ENCODE measurements around the gene IL11. TPM values are rescaled to one million over a fixed set of nuclear protein-coding genes. Genes with fewer than 3 reads are reported as not detected.

IL11 gene
- total and polyA plus RNA-seq, 7 donors = 0.06 TPM; not detected in 6

DNA sequence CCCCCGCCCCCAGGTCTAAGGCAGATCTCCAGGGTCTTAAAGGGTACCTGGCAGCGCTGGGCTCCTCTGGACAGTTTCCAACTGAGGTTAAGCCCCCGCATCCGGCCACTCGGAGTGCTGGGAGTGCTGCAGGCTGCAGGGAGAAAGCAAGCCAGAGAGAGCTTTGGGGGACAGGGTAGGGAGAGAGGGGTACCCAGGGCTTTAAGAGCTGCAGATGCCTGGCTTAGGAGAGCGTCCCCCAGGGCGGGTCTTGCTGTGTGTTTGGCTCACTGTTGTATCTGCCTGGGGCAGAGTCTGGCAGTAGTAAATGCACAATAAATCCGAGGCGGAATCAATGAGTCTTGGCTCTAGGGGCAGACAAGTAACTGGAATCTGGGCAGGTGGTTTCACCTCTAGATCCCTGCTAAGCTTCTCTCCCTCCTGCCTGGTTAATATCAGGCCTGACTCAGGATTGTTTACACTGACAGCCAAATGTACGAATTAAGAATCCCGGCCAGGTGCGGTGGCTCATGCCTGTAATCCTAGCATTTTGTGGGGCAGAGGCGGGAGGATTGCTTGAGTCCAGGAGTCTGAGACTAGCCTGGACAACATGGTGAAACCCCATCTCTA, 14.9 kb downstream of the IL11 start:
- H3K27me3 ChIP-seq (ENCODE audit: insufficient read depth in 3 of 3, low read length in 2 of 3) = peaks cover 0 to 64% (median 26%) of the 10 kb centered on the region in 3 donors
- WGBS, 3 donors = 12 to 18% (median 14%) methylated on average over 10 to 13 of the region's 13 CpGs
- intact Hi-C loops (cut with DNase I) = no loop called here

DNA sequence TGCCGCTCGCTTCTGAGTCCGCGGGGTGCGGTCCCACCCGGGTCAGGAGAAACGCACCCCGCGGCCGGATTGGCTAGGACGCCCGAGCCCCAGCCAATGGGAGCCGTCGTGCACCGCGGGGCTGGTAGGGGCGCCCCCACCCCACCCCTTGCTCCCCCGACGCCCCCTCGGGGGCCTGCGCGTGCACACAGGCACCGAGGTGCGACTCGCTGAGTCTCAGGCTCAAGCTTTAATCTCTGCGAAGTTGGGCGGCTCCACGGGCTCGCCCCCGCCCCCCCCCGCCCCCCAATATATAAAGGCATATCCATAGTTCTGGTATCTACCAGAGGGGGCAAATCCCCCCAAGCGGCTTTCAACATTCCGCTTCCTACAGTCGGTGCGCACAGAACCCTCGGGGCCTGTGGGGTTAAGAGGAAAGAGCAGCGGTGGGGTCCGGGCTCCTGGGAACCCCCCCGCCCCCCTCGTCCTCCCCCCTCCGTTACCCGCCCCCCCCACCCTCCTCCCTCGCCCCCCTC, 15.5 kb downstream of the IL11 start, which contains the start of gene COX6B2:
Gene COX6B2, minus strand, starts transcription at position 22 of the 515 bp plus-strand sequence. CDS start 198 bp downstream, outside the sequence.
- peak within 1 kb of the TSS; percentile 60 for H3K4me3 ChIP-seq
- H3K9me3 ChIP-seq = no peaks in the 10 kb centered on the region
- no peak for DNase-seq
- 2 to 3% (median 2%) methylated on average over 28 to 42 of the region's 43 CpGs for WGBS, 3 donors
- no peak within 1 kb of the TSS for H3K27ac ChIP-seq
- H3K4me1 ChIP-seq = peaks cover 5% of the 10 kb centered on the region
- no peak for ATAC-seq
- TF ChIP-seq, protein P1, sequence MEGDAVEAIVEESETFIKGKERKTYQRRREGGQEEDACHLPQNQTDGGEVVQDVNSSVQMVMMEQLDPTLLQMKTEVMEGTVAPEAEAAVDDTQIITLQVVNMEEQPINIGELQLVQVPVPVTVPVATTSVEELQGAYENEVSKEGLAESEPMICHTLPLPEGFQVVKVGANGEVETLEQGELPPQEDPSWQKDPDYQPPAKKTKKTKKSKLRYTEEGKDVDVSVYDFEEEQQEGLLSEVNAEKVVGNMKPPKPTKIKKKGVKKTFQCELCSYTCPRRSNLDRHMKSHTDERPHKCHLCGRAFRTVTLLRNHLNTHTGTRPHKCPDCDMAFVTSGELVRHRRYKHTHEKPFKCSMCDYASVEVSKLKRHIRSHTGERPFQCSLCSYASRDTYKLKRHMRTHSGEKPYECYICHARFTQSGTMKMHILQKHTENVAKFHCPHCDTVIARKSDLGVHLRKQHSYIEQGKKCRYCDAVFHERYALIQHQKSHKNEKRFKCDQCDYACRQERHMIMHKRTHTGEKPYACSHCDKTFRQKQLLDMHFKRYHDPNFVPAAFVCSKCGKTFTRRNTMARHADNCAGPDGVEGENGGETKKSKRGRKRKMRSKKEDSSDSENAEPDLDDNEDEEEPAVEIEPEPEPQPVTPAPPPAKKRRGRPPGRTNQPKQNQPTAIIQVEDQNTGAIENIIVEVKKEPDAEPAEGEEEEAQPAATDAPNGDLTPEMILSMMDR (IDR thresholded peaks at IDR 0.05) = no peak
- peaks cover 0 to 64% (median 26%) of the 10 kb centered on the region in 3 donors for H3K27me3 ChIP-seq (ENCODE audit: insufficient read depth in 3 of 3, low read length in 2 of 3)
- intact Hi-C loops (cut with DNase I) = no loop called here
- H3K36me3 ChIP-seq (ENCODE audit: insufficient read depth in 1 of 2, low read depth in 1 of 2) = no peaks in the 10 kb centered on the region

More for the DNA sequence above, 14.9 kb downstream of the IL11 start:
- Histone ChIP-seq H3K36me3 (ENCODE audit: insufficient read depth in 1 of 2, low read depth in 1 of 2) (no peaks in the 10 kb centered on the region), H3K4me1 (peaks cover 5% of the 10 kb centered on the region), H3K9me3 (no peaks in the 10 kb centered on the region), H3K4me3 (no peak overlapping the region), H3K27ac (no peak overlapping the region)
- TF ChIP-seq, protein P1 (IDR thresholded peaks at IDR 0.05) = no peak
- ATAC-seq = no peak
- no peak for DNase-seq

DNA sequence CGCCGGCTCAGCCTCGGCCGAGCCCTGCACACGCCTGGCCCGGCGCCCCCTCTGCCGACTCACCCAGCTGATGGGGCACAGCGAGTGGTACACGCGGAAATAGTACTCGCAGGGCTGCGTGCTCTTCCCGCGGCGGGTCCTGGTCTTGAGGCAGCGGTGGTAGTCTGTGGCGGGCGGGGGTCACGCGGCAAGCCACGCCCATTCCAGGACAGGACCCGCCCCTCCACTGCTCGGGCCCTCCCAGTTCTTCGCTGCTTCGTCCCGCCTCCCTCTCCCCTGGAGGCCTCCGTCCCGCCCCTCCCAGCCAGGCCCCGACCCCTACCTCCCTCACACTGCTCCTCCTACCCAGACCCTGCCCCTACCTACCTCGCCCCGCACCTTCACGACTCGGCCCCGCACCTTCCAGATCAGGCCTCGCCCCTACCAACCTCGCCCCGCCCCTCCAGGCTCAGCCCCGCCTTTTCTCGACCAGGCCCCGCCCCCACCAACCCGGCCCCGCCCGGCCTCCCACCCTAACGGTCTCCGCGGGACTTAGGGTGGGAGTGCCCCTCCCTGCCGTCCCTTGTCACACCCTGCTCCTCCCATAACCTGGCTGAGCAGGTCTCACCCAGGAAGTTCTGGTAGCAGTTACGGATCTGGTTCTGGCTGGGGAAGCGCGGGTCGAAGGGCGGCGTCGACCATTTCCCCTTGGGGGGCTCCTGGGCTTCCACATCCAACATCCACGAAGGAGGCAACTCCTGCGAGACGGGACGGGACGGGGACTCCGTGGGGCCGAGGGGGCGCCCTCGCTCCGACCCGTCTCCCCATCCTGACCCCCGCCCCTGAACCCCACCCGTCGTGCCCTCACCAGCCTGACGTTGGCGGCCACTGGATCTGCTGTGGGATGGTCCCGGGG, 16.2 kb downstream of the IL11 start:
- TF ChIP-seq, protein P1 (IDR thresholded peaks at IDR 0.05) = no peak
- Histone ChIP-seq H3K4me1 (peaks cover 5% of the 10 kb centered on the region), H3K4me3 (peak overlapping the region; percentile 60), H3K36me3 (ENCODE audit: insufficient read depth in 1 of 2, low read depth in 1 of 2) (no peaks in the 10 kb centered on the region), H3K27me3 (ENCODE audit: insufficient read depth in 3 of 3, low read length in 2 of 3) (peaks cover 0 to 64% (median 26%) of the 10 kb centered on the region in 3 donors), H3K27ac (no peak overlapping the region), H3K9me3 (no peaks in the 10 kb centered on the region)
- intact Hi-C loops (cut with DNase I) = no loop called here
- 1 to 2% (median 1%) methylated on average over 49 to 72 of the region's 72 CpGs for WGBS, 3 donors
- peak in 1 of 2 donors; percentile 60 for DNase-seq
- ATAC-seq = peak; percentile 76 to 84 (median 81)

DNA sequence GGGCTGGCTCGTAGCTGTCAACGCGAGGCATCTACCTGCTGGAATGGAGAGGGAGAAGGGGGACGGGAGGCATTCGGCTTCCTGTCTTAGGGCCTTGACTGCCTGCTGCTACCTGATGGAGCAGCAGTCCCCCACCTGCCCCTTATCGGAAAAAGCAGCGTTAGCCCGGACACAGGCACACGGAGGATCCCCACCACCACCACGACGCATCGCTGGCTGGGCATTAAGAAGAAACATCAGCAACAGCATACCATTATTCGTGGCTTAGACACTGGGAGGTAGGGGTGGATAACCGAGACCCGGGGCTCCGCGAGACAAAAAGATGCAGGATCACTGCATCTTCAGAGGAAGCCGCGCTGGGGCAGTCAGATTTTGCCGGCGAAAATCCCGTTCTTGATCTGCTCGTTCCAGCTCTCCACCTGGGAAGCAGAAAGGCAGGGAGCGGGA, 16.9 kb downstream of the IL11 start:
- peaks cover 5% of the 10 kb centered on the region for H3K4me1 ChIP-seq
- 2 to 5% (median 4%) methylated on average over 24 of the region's 24 CpGs for WGBS, 3 donors
- no peak overlapping the region for H3K27ac ChIP-seq
- no peaks in the 10 kb centered on the region for H3K36me3 ChIP-seq (ENCODE audit: insufficient read depth in 1 of 2, low read depth in 1 of 2)
- TF ChIP-seq, protein P1 (IDR thresholded peaks at IDR 0.05) = no peak
- DNase-seq = no peak
- peak overlapping the region; percentile 60 for H3K4me3 ChIP-seq
- H3K9me3 ChIP-seq = no peaks in the 10 kb centered on the region
- no peak for ATAC-seq
- intact Hi-C loops (cut with DNase I) = no loop called here
- peaks cover 0 to 64% (median 26%) of the 10 kb centered on the region in 3 donors for H3K27me3 ChIP-seq (ENCODE audit: insufficient read depth in 3 of 3, low read length in 2 of 3)
